ENCODE results near the gene PSME3.
"Not testable (repeated sequence)": the region's sequence is repeated elsewhere in the genome, so short reads cannot be mapped to it uniquely, and the experiment has no call there.

PSME3 gene

DNA sequence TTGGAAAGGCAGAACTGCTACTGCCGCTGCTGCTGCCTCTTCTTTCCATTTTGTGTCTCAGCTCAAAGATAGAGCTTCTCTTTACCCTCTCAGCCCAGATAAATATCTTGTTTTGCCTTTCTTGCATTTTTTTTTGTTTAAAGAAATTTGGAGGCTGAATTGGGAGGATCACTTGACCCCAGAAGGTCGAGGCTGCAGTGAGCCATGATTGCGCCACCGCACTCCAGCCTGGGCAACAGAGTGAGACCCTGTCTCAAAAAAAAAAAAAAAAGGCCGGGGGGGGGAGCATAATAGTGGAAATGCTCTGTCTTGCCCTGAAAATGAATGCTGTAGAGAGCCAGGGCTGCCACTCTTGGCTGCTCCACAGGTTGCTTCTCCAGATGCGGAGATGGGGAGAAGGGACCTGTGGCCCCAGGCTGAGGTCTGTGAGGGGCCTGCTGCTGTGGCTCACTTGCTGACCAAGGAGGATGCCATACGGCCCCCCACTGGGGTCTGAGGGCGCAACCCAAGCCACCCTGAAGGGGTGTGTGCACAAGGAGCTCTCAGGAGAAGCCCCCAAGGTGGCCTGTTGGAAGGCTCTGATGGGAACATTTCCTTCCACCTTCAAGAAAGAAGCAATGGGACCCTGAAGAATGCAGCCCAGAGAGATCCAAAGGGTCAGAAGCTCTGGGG, 45.9 kb downstream of the PSME3 start:
- no peak for DNase-seq

DNA sequence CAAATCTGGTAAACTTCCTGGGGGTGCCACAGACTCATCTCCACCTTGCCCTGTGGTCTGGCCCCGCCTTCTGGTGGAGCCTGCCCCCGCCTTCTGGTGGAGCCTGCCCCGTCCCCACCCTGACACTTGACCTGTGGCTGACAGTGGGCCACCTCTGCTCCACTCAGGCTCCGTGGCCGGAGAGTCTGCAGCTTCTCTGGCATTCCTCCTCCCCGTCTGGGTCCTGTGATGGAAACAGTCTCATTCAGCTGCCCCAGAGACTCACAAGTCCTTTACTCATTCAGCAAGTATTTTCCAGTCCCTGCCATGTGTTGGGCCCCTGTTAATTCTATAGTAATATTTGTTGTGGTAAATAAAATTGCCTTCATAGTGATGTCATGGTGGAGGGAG, 46.4 kb downstream of the PSME3 start:
- no peak for DNase-seq

DNA sequence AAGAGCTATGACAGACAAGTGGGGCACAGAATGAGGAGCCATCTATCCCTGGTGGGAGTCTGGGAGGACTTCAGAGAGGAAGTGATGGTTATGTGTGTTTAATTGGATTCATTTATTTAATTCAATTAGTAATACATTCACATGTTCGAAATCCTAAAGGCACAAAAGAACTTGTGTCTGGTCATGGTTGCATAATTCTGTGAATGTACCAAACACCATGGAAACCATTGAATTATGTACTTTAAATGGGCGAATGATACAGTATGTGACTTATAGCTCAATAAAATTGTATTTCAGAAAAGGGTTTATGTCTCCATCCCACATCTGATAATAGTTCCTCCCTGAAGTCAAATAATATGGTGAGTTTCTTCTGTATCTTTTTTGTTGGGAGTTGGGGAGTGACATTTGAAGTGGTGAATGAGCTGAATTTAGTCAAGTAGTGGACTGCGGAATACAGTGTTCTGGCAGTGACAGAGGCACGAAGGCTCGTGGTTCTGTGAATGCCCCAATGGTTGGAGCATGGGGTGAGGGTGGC, 47.6 kb downstream of the PSME3 start:
- DNase-seq: no peak

DNA sequence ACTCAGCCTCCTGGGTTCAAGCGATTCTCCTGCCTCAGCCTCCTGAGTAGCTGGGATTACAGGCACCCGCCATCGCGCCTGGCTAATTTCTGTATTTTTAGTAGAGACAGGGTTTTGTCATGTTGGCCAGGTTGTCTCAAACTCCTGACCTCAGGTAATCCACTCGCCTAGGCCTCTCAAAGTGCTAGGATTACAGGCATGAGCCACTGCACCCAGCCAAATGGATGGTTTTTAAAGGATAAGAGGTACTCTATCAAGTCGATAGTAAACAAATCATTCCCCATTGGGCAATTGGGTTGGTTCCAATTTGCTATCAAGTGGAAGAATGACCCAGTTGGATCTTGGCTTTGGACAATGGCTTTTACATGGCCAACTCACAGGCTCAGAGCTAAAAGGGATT, 48.5 kb downstream of the PSME3 start:
- DNase-seq: peak; percentile 93

DNA sequence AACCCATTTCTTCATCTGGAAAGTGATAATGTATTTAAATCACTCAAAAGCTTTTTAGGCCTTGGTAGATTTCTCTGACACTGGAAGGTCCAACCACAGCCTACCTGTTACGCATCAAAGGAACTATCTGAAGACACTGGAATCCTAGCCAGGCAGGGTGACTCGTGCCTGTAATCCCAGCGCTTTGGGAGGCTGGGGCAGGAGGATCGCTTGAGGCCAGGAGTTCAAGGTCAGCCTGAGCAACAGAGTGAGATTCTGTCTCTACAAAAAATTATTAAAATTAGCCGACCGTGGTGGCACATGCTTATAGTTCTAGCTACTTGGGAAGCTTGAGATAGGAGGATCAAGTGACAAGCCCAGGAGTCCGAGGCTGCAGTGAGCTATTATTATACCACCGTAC, 49.0 kb downstream of the PSME3 start:
- DNase-seq: no peak

DNA sequence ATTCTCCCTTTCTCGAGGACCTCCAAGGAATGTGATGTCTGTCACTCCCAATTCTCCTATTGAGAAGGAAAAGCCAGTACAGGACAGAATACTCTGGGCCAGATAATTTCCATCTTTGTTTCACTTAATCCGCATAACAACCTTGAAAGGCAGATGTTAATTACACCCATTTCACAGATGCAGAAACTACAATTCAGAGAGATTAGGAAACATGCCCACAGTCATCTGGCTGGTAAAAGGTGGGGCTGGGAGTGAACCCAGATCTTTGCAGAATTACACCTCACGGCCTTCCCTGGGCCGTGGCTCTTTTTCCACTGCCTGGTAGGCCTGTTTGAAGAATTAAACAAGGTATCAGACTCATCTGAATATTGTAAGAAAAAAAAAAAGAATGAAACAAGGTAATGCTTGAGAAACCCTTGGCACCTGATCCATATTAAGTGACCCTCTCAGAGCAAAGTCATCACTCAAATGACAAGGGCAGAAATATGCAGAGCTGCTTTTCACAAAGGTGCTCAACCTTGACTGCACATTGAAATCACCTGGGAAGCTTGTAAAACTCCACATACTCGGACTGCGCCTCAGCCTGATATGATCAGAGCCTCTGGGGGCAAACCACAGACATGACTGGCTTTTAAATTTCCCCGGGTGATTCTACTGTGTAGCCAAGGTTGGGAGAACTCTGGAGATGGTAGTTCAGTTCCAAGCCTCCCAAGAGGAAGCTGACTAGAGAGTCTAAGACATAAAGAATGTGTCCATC, 50.8 kb downstream of the PSME3 start:
- DNase-seq: no peak

DNA sequence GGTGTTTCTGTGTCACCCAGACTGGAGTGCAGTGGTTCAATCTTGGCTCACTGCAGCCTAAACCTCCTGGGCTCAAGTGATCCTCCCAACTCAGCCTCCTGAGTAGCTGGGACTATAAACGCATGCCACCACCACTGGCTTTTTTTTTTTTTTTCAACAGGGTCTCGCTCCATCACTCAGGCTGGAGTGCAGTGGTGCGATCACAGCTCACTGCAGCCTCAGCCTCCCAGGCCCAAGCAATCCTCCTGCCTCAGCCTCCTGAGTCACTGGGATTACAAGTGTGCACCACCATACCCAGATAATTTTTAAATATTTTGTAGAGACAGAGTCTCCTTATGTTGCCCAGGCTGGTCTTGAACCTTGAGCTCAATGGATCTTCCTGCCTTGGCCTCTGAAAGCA, 52.6 kb downstream of the PSME3 start:
- DNase-seq: not testable (repeated sequence)

DNA sequence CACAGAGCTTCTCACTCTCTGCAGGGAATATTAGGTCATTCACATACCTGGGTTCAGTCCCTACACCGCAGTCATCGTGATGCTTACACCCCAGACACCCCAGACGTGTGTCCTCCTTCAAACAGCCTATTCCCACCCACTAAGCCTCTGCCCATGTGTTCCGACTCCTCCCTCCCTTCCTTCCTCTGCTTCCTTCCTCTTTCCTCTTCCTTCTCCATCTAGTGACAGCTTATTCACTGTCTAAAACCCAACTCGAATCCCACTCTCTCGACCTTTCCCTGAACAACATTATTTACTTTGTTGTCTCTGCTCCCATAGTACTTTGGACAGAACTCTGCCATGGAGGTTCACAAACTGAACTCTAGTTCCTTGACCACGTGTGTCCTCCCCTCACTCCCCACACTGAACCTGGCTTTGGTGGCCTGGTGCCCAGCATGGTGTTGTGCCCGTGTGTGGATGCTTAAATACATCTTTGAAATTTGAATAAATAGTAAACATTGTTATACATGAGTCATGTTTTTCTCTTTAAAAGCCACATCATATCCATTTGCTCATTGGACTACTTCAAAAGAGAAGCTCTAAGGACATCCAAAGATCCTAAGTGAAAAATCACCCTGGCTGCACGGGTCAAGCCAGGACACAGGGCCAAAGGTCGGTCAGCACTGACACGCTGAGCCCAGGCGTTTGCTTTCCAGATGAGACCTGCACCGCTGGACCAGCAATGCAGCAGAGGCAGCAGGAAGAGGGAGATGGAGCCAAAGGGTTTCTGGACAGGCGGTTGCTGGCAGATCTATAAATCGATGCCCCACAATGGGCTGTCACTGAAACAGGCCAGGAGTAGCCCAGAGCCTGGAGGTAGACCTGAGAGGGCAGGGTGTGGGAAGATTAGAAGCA, 53.3 kb downstream of the PSME3 start:
- DNase-seq: no peak

DNA sequence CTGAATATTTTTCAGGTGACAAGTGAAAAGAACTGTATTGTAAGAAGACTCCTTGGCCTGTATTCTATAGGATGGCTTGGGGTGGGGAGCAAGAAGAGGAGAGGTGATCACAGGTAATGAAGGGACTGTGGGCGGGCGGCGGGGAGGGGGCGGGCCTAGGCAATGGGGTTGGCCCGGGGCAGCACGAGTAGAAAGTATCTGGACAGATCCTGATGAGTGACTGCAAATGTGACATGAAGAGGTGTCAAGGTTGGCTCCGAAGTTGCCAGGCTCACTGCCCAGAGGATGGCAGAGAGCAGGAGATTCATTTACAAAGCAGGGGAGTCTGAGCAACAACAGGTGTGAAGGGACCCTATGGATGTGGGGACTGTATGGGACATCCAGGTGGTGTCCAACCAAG, 56.6 kb downstream of the PSME3 start:
- DNase-seq: no peak

DNA sequence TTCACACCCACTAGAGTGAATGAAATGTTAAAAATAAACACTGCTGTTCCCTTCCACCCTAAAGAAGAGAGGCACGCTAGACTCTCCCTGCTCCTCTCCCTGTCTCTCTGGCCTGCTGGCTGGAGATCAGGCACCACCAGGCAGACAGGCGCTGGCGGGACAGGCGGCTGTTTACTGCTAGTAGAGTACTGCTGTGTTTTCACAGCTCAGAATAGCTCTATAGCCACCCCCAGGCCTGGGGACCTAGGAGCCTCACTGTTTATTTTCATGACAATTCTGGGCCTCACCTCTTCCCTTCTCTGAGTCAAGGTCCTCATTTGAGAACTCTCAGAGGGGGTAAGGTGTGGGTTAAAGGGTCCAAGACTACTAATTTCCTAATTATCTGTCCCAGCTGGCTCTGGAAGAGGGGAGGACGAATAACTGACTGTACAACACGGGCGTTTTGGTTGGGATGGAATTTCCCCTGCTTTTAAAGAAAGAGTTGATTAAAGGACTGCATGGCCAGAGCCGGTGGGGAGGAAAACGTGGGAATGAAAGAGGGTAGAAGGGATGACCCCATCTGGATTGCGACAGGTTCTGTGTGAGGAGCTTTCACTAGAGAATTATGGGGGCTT, 58.4 kb downstream of the PSME3 start:
- DNase-seq: peak; percentile 28

DNA sequence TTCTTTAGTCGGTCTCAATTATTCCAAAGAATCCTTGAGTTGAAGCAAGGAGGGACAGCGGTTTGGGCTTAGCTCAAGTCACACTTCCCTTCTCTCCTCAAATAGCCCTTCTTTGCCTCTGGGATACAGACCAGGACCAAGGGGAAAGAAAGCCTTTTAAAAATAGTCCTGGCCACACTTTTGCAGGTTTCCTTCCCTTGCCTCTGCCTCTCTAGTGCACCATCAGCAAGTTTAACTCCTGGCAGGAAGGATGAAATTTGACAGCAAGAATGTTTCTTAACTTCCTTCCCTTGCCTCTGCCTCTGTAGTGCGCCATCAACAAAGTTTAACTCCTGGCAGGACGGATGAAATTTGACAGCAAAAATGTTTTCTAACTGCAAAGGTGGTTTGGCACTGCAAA, 60.2 kb downstream of the PSME3 start:
- no peak for DNase-seq
